ENCODE measurements around the gene SATB2. TPM values are rescaled to one million over a fixed set of nuclear protein-coding genes. Genes with fewer than 3 reads are reported as not detected.

The SATB2 gene
- total RNA-seq, 2 donors from 2014 or later = 133 to 178 TPM

DNA sequence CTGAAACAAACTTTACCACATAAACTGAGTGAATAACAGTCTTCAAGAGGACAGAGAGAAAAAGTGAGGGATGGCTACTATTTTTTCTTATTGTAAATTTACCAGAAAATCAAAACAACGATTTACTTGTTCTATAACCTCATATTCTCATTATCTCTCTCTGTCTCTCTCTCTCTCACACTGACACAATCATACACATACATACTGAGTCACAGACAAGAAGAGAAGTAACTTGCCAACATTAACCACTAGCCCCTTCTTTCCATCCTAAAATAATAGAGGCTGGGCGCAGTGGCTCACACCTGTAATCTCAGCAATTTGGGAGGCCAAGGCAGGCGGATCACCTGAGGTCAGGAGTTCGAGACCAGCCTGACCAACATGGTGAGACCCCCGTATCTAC, 18.2 kb downstream of the SATB2 start:
- intact Hi-C loops (cut with DNase I) = no loop called here
- Histone ChIP-seq H3K9ac (ENCODE audit: low read depth in 2 of 2, low read length in 2 of 2) (peak overlapping the region in 1 of 2 donors; percentile 21), H3K4me1 (no peaks in the 10 kb centered on the region), H3K36me3 (no peaks in the 10 kb centered on the region), H3K4me3 (no peak overlapping the region), H3K27me3 (no peaks in the 10 kb centered on the region), H3K9me3 (no peaks in the 10 kb centered on the region), H3K27ac (no peak overlapping the region)
- TF ChIP-seq, protein P1, sequence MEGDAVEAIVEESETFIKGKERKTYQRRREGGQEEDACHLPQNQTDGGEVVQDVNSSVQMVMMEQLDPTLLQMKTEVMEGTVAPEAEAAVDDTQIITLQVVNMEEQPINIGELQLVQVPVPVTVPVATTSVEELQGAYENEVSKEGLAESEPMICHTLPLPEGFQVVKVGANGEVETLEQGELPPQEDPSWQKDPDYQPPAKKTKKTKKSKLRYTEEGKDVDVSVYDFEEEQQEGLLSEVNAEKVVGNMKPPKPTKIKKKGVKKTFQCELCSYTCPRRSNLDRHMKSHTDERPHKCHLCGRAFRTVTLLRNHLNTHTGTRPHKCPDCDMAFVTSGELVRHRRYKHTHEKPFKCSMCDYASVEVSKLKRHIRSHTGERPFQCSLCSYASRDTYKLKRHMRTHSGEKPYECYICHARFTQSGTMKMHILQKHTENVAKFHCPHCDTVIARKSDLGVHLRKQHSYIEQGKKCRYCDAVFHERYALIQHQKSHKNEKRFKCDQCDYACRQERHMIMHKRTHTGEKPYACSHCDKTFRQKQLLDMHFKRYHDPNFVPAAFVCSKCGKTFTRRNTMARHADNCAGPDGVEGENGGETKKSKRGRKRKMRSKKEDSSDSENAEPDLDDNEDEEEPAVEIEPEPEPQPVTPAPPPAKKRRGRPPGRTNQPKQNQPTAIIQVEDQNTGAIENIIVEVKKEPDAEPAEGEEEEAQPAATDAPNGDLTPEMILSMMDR (IDR thresholded peaks at IDR 0.05) = no peak
- no peak for DNase-seq

GRCh38 chr2:199439066-199439465, 18.7 kb downstream of the SATB2 start:
- H3K4me1 ChIP-seq = no peaks in the 10 kb centered on the region
- H3K9me3 ChIP-seq = no peaks in the 10 kb centered on the region
- no peak overlapping the region for H3K4me3 ChIP-seq
- H3K27ac ChIP-seq = no peak overlapping the region
- TF ChIP-seq, protein P1 (IDR thresholded peaks at IDR 0.05) = no peak
- H3K27me3 ChIP-seq = no peaks in the 10 kb centered on the region
- intact Hi-C loops (cut with DNase I) = no loop called here
- no peak for DNase-seq
- peak overlapping the region in 1 of 2 donors; percentile 21 for H3K9ac ChIP-seq (ENCODE audit: low read depth in 2 of 2, low read length in 2 of 2)
- H3K36me3 ChIP-seq = no peaks in the 10 kb centered on the region

DNA sequence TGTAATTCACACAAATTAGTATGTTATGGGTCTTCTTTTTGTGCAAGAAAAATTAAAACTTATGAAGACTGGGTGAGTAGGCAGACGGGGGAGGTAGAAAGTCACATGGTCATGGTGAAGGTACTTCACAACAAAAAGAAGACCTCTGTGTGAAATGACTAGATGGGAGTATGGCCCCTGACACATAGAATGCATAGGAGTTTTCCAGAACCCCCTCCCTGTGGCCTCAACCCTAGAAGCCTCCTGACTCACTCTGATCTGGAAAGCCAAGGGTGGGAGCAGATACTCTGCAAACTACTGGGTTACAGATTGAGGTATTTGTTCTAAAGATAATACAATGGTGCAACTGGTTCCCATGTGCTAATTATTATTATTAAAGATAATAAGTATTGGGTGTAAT, 23.2 kb downstream of the SATB2 start:
- TF ChIP-seq, protein P1 (IDR thresholded peaks at IDR 0.05) = no peak
- no peaks in the 10 kb centered on the region for H3K27me3 ChIP-seq
- intact Hi-C loops (cut with DNase I) = no loop called here

GRCh38 chr2:199433204-199433832, 24.4 kb downstream of the SATB2 start:
- TF ChIP-seq, protein P1 (IDR thresholded peaks at IDR 0.05) = no peak
- Histone ChIP-seq H3K9ac (ENCODE audit: low read depth in 2 of 2, low read length in 2 of 2) (no peak overlapping the region), H3K36me3 (peaks cover 5% of the 10 kb centered on the region), H3K9me3 (no peaks in the 10 kb centered on the region), H3K27me3 (no peaks in the 10 kb centered on the region), H3K4me3 (no peak overlapping the region), H3K27ac (no peak overlapping the region), H3K4me1 (no peaks in the 10 kb centered on the region)
- intact Hi-C loops (cut with DNase I) = no loop called here
- no peak for DNase-seq

More for the DNA sequence above, 23.2 kb downstream of the SATB2 start:
- H3K9me3 ChIP-seq = no peaks in the 10 kb centered on the region
- H3K9ac ChIP-seq (ENCODE audit: low read depth in 2 of 2, low read length in 2 of 2) = no peak overlapping the region
- no peak overlapping the region for H3K27ac ChIP-seq
- H3K4me1 ChIP-seq = no peaks in the 10 kb centered on the region
- no peak overlapping the region for H3K4me3 ChIP-seq
- DNase-seq = no peak
- H3K36me3 ChIP-seq = peaks cover 5% of the 10 kb centered on the region

DNA sequence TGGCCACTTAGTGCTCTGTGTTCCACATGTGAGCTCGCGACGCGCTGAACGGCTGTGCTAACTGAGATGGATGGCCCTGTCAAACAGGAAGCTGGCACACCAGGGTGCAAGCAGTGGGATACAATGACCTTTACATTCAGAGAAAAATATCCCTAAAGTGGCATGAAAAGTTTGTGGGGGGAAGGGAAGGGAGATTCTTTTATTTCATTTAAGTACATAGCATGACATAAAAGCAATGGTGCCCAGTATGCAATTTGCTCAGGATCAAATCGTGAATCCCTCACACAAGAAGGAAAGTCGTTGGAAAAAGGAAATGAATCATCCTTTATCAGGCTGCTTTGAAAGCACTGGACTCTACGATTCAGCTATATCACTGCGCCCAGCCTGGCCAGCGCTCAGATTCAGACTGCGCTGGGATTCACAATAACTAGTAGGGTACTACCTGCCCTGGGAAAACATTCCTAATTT, 26.0 kb downstream of the SATB2 start:
- no peak overlapping the region for H3K9ac ChIP-seq (ENCODE audit: low read depth in 2 of 2, low read length in 2 of 2)
- no peak for DNase-seq
- intact Hi-C loops (cut with DNase I) = no loop called here

More for the DNA sequence above, 26.0 kb downstream of the SATB2 start:
- Histone ChIP-seq H3K36me3 (peaks cover 5% of the 10 kb centered on the region), H3K4me1 (no peaks in the 10 kb centered on the region), H3K4me3 (no peak overlapping the region), H3K9me3 (no peaks in the 10 kb centered on the region), H3K27ac (no peak overlapping the region), H3K27me3 (no peaks in the 10 kb centered on the region)
- TF ChIP-seq, protein P1 (IDR thresholded peaks at IDR 0.05) = no peak
